Stimulated activated CD4-positive, alpha-beta T cell treated with anti-CD3 and anti-CD28 coated beads, TNF-alpha, amount 100 ng/mL, for 24 hours (primary cell): ENCODE measurements around the gene MYCN.
"Not testable (repeated sequence)": the region's sequence is repeated elsewhere in the genome, so short reads cannot be mapped to it uniquely, and the experiment has no call there.

Source experiments
- DNase-seq, 3 experiments: peaks; one replicate each; pipeline ENCODE4 v3.0.0-alpha.2; 2020; ENCODE audit warnings: low read depth in 3 of 3

The MYCN gene

DNA sequence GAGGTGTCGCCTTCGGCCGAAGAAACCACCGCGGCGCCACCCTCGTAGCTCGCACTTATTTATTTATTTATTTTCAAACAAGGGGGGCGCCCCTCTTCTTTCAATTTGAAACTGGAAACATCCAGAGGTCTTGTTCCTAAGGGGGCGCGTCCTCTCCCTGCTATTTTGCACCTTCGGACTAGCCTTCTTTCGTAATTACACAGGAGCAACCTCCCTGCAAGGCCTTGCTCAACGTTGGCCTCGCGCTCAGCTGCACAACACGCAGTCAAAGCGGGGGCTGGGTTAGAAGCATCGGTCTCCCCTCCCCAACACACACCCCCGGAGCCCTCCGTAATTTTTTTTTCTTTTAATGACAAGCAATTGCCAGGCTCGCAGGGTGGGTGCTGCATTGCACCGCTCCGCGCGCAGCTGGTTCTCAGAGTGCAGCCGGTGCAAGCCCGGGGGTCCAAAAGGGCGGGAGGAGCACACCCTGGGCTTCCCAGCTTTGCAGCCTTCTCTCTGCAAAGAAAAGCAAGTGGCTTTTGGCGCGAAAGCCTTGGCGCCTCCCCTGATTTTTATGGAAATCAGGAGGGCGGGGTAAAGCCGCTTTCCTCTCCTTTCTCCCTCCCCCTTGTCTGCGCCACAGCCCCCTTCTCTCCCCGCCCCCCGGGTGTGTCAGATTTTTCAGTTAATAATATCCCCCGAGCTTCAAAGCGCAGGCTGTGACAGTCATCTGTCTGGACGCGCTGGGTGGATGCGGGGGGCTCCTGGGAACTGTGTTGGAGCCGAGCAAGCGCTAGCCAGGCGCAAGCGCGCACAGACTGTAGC lies at the start of gene MYCN:
Gene MYCN (plus strand): TSS at position 697 of the 807 bp plus-strand sequence. CDS start 1,515 bp downstream, outside the sequence.
- DNase-seq, result peak in 2 of 3 experiments; percentile 11 to 43

DNA sequence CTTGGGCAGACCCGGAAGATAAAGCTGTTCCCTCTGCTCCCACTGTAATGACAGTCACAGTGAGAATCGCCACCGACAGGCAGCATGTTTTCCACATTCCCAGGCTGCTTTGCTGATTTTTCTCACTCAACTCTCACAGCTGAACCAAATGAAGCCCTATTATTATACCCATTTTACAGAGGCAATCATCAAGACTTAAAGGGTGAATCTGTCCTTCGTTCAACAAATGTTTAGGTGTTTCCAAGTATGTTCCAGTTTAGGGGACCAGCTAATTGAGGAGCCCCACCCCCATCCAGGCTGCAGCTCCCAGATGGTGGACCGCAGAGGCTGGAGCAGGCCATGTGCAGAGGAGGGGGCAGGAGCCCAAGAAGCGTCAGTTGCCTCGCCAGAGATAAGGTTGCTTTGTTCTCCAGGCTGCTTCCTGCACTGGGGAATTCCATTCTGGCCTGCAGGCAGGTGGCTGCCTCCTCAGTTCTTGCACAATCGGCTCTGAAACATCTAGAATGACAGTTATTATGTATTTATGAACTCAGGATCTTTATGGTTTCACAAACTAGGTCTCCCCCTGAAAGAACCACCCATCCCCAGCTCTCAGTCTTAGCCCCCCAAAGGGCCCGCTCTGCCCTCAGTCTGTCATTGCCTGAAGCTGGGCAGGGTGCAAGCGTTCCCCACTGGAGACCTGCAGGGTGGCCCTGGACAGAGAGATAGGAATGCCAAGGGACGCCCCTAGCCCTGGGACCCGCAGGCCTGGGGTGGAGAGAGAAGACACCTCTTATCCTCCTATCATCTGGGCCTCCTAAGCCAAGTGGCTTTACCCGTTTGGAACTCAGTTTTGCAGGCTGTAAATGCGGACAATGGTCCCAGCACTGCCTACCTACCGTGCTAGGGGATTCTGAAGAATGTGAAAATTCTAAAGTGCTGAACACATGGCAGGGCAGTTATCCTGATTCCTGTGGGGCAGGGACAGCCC lies 49.1 kb upstream of the MYCN start:
- DNase-seq, result no peak

DNA sequence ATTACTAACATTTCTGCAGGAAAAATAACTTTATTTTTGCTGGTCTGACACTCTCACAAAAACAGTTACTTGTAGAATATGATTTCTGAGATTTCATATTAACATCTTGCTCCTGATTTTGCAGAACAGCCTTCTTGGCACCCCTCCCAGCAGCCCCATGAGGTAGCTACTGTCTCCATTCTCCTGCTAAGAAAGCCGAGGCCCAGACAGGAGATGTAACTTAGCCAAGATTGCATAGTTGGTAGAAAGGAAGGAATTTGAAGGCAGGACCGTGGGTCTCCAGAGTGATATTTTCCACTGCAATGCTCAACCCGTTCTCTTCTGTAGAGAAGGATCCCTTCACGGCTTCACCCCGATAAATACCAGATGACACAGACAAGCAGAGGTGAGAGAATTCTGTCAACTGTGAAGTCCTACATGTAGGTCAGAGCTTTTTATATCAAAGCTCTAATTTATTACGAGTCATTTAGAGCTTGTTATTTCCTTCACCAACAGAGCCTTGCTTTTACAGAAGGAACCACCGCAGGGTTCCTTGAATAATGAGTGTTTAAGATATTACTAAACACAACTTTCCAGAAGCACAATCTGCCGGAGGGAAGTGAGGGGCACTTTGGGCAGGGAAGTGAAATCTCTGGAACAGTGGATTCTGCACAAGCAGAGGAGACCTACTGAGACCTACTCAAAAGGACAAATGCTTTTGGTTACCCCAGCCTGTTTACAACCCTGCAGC lies 48.0 kb upstream of the MYCN start:
- DNase-seq, result no peak

DNA sequence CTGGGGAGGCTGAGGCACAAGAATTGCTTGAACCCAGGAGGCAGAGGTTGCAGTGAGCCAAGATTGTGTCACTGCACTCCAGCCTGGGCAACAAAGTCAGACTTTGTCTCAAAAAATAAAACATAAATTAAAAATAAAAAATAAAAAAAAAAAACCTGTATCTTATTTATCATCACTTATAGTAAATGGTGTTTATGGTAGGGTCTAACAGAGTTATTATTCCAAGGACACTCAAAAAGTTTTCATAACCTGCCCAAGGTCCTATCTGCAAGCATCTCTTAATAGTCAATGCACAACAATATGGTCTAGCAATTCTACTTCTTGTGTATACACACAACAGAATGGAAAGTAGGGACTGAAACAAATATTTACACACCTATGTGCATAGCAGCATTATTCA lies 47.3 kb upstream of the MYCN start:
- DNase-seq, result no peak

DNA sequence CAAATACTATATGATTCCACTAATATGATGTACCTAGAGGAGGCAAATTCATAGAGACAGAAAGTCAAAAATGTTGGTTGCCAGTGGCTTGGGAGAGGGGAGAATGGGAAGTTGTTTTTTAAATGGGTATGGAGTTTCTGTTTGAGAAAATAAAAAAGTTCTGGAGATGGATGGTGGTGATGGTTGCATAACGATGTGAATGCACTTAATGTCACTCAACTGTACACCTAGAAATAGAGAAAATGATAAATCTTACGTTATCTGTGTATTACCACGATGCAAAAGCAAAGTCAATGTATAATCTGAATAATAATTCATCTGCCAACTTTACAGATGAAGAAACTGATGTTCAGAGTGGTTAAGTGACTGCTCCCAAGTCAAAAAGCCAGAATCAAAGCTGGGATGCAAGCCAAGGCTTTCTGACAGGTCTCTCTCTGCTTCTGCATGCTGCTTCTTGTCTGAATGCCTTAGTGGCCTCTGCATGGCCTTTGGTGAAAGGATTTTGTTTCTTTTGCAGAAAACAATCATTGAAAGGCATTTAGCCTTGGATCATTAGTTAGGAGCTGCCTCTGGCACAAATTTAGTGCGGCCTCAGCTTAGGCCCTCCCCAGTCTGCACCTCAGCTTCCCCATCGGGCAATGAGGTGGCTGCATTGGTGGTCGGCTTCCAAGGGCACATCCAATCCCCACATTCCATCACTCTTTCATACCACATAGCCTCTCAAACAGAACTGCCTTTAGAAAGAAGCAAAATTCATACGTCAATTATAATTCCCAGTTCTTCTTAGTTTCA lies 46.5 kb upstream of the MYCN start:
- DNase-seq, result no peak

DNA sequence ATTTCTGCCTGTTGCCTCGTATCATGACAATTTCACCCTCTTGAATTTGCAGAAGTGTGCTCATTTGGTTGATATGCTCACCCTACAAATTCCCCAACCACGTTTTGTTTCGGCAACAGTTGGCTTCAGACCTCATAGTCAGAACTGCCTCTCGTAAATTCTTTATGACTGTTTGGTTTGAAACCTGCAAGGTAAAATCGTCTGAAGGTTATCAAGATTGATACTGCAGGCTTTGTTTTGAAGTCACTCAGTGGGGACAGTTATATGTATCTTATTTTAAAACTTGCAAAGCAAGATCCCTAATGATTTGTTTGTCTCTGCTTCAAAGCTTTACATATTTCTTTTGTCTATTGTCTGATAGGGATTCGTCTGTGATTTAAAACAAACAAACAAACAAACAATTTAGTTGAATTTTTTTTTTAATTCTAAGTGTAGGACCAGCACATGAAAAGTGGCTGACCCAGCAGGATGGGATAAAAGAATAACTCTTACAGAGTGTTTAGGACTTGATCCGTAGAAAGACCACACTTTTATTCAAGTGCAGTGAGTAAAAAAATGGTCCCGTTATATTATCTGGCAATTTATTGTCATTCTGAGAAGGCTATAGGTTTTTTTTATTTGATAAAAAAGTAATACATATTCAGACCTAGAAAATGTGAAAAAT lies 45.7 kb upstream of the MYCN start:
- DNase-seq, result no peak

DNA sequence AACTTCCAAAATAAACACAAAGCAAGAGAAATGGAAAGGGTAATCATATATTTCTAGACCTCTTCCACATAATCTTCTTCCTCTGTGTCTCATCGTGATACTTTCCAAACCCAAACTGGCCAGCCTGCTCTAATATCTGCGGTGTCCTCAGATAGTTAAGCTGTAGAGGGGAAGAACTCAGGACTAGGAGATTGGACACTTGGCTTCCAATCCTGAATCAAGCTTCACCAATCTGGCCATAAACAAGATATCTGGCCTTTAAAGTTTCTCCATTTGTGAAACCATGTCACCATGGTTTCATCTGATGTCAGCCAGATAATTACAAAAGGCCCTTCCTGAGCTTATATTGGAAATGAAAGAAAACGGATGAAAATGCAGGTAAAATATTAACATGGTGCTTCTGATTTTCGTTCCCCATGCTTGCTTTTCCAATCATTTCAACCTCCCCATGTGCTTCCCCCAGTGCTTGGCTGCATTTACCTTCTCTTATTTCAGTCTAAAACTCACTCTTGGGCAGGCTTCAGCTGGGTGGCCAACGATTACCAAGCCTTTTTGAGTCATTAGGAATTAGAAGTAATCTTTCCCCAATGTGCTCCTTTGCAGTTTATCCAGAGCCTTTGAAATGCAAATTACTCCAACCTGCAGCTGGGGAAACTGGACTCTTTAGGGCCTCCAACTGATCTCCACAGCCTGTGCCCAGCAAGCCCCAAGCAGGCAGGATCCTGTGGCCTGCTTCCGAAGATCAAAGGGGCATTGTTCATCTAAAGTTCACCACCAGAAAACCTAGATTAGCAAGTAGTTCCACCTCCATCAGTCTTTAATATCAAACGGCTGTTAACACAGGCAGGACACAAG lies 44.5 kb upstream of the MYCN start:
- no peak for DNase-seq

DNA sequence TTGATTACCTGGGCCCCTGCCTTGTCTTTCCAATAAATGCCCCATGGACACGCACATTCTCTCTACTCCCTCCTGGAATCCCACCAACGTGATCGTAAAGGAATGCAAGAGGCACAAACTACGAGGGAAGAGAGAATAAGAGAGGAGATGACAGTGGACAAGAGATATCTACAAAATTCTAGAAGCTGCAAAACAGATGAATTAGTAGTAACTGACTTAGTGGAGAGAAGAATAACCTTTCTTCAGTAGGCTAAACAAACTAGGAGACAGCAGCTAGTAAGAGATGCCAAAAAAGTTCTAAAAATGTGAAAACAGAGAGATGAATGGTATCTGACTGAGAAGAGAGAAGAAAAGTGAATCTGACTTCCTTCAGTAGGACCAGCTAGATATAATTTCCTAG lies 43.5 kb upstream of the MYCN start:
- no peak for DNase-seq

DNA sequence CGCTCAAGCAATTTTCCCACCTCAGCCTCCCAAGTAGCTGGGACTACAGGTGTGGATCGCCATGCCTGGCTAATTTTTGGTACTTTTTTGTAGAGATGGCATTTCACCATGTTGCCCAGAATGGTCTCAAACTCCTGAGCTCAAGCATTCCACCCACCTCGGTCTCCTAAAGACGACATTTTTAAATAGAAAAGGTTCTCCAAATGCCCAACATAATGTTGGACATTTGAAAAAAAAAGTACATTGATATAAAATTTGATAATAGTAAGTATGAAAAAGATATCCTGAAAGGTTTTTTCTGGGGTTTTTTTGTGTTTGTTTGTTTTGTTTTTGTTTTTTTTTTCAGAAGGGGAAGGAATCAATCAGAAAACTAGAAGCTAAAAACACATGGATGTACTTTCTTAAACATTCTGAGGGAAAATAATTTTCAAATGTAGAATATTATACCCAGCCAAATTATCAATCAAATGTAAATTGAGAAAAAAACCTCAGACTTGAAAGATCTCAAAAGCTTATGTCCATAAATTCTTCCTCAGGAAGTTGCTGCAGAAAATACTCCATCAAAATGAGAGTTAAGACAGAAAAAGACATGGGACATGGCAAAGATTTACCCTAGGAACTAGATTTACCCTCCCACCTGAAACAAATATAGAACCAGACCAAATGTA lies 42.8 kb upstream of the MYCN start:
- DNase-seq, result no peak

DNA sequence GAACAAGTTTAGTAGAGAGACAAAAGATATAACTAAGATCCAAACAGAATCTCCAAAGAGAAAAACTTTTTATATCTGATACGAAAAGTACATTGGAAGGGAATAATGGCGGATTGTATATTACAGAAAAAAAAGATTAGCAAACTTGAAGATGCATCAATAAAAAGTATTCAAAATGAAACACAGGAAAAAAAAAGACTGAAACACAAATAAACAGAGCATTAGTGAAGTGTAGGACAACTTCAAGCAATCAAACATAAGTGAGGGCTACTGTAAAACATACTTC lies 41.1 kb upstream of the MYCN start:
- no peak for DNase-seq

DNA sequence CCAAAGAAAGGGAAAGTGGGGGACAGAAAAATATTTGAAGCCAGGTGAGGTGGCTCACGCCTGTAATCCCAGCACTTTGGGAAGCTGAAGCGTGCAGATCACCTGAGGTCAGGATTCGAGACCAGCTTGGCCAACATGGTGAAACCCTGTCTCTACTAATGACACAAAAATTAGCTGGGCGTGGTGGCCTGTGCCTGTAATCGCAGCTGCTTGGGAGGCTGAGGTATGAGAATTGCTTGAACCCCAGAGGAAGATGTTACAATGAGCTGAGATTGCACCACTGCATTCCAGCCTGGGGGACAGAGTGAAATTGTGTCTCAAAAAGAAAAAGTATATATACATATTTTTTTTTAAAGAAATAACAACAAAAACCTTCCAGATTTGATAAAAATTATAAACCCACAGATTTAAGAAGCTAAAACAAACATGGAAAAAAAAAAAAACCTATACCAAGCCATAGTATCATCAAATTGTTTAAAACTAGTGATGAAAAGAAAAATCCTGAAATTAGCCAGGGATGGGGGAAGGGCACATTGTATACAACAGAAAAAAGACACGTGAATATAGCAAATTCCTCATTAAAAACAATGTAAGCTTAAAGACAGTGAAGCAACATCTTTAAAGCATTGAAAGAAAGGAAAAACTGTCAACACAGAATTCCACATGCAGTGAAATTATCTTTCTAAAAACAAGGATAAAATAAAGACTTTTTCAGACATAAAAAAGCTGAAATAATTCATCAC lies 40.4 kb upstream of the MYCN start:
- DNase-seq, result no peak

DNA sequence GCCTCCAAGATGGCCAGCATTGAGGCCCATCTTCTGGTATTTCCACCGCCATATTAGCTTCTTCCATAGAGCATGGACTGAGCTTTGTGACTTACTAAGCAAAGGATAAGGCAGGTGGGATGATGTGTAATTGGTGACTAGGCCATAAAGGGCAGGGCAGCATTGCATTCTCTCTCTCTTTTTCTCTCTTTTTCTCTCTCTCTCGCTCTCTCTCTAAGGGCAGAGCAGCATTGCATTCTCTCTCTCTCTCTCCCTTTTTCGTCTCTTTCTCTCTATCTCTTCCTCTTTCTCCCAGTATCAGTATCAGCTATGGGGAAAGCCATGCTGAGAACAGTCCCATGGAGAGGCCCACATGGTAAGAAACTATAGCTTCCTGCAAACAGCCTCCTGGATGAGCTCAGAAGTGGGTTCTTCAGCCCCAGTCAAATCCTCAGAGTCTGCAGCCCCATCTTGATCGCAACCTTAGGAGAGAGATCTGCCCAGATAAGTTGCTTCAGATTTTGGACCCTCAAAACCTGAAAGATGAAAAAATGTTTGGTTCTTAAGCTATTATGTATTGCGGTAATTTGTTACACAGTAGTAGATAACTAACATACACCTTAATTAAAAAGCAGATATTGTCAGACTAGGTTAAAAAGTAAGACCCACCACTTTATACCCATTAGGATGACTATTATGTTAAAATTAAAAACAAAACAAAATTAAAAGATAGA lies 39.1 kb upstream of the MYCN start:
- DNase-seq, result no peak

DNA sequence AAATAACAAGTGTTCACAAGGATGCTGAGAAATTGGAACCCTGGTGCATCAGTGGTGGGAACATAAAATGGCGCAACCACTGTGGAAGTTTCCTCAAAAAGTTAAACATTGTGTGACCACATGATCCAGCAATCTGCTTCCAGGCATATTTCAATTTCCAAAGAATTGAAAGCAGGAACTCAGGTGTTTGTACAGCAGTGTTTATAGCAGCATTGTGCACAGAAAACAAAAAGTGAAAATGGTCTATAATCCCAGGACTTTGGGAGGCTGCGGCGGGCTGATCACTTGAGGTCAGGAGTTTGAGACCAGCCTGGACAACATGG lies 38.6 kb upstream of the MYCN start:
- DNase-seq, result no peak

DNA sequence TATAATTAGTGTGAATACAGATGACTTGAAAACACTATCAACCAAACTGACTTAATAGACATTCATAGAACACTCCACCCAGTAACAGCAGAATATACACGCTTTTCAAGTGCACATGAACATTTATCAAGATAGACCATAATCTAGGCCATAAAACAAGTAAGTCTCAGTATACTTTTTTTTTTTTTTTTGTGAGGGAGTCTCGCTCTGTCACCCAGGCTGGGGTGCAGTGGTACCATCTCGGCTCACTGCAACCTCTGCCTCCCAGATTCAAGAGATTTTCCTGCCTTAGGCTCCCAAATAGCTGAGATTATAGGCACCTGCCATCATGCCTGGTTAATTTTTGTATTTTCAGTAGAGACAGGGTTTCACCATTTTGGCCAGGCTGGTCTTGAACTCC lies 36.4 kb upstream of the MYCN start:
- DNase-seq, result not testable (repeated sequence)

DNA sequence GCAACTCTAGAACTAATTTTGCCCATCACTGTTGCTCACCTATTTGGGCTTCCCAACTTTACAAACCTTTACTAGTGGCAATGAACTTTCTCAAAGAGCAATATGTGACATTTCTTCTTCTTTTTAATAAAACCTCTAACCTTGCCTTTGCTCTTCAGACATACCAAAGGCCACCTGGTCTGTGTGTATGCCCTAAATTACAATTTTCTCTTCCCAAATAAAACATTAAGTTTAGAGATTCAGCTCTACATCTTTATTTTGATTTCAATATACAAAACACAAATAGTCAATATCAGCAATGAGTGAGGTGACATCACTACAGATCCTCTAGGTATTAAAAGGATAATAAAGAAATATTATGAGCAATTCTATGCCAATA lies 35.1 kb upstream of the MYCN start:
- DNase-seq, result no peak

DNA sequence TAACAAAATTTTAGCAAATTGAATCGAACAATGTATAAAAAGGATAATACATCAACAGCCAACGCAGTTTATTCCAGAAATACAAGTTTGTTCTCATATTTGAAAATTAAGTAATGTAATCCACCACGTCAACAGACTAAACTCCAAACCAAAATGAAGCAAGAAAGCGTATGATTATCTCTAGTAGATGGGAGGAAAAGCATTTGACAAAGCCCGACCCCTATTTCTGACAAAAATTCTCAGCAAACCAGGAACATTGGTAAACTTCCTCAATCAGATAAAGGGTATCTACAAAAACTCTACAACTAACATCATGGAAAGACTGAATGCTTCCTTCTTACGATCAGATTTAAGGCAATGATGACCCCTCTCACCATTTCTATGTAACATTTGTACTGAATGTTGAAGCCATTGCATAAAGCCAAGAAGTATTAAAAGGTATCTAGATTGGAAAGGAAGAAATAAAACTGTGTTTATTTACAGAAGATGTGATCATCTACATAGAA lies 34.3 kb upstream of the MYCN start:
- DNase-seq, result no peak

DNA sequence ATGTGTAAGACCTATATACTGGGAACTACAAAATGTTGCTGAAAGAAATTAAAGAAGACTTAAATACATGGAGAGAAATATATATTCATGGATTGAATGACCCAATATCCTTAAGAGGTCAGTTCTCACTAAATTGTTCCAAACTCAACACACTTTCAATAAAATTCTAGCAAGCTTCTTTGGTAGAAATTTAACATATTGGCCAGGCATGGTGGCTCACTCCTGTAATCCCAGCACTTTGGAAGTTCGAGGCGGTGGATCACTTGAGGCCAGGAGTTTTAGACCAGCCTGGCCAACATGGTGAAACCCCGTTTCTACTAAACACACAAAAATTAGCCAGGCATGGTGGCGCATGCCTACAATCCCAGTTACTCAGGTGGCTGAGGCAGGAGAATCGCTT lies 33.6 kb upstream of the MYCN start:
- no peak for DNase-seq
